Skin of body (tissue), 2 donors: Measurements from ENCODE around the gene HMGXB4. TPM values are rescaled to one million over a fixed set of nuclear protein-coding genes. Genes with fewer than 3 reads are reported as not detected.

Experiments
- DNase-seq: peaks from one replicate; lab custom pipeline; 2025; lab: John Stamatoyannopoulos, UW
- total RNA-seq: library from RNA; depleted of rRNA; stranded (reverse); fragments of >200 nt; gene quantifications from one replicate; pipeline ENCODE4 v1.2.3, GENCODE V29; 2014

HMGXB4 gene
- total RNA-seq, 1 donor from 2014 or later: 24.8 TPM

DNA sequence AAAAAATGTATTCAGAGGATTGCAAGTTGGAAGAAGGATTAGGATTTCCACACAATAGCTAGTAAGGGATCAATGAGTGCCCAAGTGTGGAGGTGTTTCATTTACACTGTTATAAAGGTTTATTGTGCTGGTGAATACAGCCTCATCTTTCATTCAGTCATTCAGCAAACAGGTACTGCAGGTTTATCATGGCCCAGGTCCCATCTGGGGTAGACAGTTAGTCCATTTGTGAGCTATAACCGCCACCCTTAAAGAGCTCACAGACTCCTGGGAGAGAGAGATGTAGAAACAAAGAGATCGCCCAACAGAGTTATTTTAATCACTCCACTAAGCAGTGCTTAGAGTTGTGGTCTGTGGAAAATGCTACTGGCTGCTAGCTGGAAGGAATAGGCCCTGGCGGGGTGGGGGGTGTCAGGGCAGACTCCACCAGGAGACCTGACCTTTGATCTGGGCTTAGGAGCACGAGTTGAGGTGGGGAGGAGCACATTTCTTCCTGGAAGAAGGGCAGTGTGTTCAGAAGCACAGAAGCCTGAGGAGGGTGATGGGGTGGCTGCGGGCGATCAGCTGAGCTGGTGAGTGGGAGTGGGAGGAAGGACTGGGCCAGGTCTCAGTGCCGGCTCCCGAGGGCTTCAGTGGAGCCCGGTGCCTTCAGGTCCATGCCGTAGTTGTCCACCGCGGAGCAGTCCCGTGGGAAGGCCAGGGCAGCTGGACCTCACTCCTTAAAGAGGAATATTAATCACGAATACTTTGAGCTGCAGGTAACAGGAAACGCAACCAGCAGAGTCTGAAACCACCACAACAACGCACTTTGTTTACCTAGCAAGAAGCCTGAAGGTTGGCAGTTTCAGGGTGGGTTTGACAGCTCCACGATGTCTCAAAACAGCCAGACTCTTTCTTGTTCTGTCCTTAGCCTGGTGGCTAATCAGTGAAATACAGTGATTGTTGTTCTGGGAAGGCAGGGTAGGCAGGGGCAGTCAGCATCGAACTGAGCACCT lies 53.6 kb downstream of the HMGXB4 start:
- no peak for DNase-seq

DNA sequence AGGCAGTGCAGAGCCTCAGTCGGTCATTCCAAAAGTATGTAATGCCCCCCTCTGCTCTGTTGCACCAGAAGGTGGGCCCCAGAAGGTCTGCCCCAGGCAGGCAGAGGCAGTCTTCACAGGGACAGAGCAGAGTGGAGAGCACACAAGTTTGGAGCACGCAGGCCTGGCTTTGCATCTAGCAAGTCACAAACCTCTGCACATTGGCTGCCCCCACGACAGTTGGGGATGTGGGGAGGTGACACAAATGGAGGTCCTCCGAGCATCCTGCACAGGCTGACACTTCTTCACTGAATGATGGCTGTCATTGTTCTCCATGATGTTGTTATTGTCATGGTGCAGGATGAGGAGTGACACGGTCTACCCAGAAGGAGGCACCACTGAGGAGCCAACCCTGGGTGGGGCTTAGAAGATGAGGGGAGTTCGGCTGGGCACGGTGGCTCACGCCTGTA lies 54.3 kb downstream of the HMGXB4 start:
- DNase-seq: no peak

- DNase-seq: peak; percentile 16
Measured at GRCh38 chr22:35312198-35313059, 55.1 kb downstream of the HMGXB4 start.

DNA sequence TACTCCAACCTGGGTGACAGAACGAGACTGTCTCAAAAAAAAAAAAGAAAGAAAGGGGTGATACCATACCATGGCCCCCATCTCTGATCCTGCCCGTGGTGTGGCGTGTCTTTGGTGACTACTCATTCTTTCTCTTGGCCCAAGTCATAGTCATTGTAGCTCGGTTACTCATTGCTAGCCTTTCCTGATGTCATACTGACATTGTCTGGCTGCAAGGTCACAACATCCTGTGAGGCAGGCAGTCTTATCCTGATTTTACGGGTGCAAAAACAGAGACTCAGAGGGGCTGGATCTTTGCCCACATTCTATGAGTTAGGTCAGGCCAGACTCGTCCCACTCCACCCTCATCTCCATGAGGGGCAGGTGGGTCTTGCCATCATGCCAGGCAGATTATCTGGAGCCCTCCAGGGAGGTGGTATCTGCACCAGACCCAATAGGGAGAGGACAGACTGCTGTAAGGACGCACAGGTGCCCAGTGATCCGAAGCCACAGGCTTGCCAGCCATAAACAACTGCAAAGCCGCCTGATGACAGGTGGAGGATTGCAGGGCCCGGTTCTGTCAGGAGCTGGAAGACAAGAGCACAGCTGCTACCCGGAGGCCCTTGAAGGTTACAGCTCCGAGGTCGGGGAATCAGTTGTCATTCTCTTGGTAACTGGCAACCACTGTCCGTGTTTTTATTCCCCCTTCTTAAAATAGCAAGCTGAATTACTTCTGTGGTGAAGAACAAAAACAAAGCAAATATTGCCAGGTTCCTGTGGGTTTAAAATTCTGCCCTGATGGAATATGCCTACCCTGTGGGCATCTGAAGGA lies 56.2 kb downstream of the HMGXB4 start:
- no peak for DNase-seq

GRCh38 chr22:35314161-35314942 lies 57.1 kb downstream of the HMGXB4 start:
- no peak for DNase-seq

- no peak for DNase-seq
Measured at GRCh38 chr22:35315141-35315854, 58.0 kb downstream of the HMGXB4 start.

GRCh38 chr22:35315855-35316745 lies 58.8 kb downstream of the HMGXB4 start:
- peak; percentile 5 for DNase-seq

DNA sequence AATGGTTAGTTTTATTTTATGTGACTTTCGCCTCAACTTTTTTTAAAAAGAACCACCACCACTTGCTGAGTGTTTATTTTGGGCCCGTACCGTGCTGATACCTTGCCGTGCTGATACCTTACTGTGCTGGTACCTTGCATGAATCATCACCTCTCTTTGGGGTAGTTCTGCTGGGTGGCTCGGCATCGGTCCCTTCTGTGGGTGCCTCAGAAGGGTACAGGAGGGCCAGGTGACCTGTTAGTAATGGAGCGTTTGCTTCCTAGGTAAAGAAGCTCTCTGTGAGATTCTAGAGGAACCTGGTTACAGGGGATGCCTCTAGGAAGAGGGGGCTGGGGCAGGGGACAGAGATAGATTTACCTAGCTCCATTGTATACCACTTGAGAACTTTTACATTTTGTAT lies 59.5 kb downstream of the HMGXB4 start:
- no peak for DNase-seq

GRCh38 chr22:35317680-35318290 lies 60.5 kb downstream of the HMGXB4 start:
- DNase-seq: no peak

DNA sequence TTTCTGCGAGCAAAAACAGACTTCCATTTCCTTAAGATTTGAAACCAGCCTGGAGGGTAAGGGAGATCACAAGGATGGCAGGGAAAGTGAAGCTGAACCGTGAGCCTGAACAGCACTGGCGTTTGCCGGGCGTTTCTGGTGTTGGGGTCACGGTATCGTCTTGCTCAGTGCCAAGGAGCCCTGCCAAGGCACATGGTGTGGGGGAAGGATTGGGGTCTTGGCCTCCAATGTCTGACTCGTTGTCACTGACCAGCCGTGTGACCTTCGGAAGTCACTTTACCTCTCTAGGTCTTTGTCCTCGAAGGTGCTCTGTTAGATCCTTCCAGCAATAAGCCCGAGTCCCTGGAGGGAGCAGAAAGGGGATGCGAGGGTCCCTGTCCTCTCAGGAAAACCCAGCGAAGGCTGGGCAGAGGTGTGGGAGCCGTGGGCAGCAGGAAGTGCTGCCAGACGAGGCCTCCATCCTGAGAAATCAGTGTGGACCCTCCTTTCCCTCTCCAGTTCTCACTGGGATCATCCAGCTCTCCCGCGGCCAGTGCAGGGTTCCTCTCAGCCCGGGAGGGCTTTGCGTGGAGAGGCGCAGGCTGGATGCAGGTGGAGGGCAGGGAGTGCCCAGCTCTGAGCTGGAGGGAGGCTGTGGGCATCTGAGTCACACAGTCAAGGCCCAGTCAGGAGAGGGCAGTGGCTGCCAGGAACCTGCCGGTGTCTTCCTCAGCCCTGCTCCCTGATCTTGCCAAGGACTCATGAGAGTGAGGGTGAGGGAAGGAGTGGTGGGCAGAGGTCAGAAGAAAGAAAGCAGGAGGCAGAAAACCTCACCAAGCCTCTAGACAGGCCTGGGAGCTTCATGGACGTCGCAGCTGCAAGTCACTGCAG lies 61.3 kb downstream of the HMGXB4 start:
- DNase-seq: no peak

DNA sequence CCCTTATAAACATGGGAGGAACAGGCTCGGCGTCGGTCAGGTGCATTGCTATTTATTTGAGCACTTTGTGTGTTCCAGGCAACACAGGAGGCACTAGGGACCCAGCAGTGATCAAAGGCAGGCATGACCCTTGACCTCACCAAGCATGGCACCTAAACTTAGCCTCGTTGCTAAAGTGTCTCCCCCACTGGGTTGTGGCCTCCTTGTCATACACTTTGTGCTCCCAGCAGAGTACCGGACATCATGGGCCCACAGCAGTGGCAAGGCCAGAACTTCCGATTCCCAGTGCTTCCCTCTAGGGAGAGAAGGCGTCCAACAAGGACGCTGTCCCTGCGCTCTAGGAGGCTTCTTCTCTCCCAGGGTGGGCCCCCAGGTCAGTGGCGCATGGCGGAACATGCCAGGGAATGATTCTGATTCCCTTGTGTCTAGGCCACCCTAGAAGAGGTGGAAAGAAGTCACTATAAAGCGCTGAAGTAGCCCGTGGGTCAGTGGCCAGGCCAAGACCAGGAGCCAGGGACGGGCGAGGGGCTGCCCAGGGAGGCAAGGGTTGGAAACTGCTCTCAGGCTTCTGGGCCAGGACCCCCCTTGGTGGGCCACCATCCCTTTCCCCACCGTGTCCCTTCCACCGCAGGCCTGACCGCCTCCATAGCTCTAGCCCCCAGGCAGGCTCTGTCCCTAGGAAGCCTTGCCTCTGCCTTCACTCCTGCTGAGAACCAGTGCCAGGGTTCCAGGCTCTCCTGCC lies 62.1 kb downstream of the HMGXB4 start:
- no peak for DNase-seq

- DNase-seq: no peak
Measured at GRCh38 chr22:35322126-35322525, 64.8 kb downstream of the HMGXB4 start.

GRCh38 chr22:35322893-35323292 lies 65.6 kb downstream of the HMGXB4 start:
- DNase-seq: no peak

DNA sequence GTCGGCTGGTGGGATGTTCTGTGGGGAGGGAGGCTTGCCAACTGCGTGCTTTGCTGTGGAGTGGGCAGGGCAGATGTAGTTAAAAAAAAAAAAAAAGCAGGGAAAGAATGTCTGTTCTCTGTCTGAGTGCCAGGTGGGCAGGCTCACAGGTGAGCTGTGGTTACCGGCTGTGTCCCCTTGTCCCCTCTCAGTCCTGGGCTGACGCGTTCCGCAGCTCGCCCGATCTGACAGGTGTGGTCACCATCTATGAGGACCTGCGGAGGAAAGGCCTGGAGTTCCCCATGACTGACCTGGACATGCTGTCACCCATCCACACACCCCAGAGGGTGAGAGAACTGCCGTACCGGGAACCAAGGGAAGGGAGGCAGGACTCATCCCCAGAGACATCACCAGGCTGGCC lies 66.0 kb downstream of the HMGXB4 start:
- no peak for DNase-seq

GRCh38 chr22:35324067-35324466 lies 66.8 kb downstream of the HMGXB4 start:
- DNase-seq: no peak

- DNase-seq: no peak
Measured at GRCh38 chr22:35324762-35325161, 67.5 kb downstream of the HMGXB4 start.

DNA sequence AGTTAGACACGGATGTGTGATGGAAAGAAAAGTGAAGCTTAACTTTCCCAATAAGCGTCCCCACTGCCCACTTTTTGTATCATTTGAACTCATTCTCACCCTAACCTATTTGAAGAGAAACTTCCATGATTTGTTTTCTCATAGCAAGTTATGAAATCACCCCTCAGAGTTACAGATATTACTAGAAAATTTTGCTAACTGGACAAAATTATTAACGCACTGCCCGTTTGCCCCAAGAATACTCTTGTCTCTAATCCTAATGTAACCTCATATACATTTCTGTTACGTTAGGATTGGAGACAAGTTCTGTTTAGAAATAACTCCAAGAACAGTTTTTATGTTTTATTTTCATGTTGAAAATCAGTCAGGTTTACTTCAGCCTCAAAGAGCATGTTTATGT lies 67.9 kb downstream of the HMGXB4 start:
- no peak for DNase-seq
